Measurements from ENCODE around the gene SERPINF2.
A peak's percentile ranks its signal among the peaks of the same experiment; 100 is the strongest.
"Not testable (repeated sequence)": the region's sequence is repeated elsewhere in the genome, so short reads cannot be mapped to it uniquely, and the experiment has no call there.

SERPINF2 gene

DNA sequence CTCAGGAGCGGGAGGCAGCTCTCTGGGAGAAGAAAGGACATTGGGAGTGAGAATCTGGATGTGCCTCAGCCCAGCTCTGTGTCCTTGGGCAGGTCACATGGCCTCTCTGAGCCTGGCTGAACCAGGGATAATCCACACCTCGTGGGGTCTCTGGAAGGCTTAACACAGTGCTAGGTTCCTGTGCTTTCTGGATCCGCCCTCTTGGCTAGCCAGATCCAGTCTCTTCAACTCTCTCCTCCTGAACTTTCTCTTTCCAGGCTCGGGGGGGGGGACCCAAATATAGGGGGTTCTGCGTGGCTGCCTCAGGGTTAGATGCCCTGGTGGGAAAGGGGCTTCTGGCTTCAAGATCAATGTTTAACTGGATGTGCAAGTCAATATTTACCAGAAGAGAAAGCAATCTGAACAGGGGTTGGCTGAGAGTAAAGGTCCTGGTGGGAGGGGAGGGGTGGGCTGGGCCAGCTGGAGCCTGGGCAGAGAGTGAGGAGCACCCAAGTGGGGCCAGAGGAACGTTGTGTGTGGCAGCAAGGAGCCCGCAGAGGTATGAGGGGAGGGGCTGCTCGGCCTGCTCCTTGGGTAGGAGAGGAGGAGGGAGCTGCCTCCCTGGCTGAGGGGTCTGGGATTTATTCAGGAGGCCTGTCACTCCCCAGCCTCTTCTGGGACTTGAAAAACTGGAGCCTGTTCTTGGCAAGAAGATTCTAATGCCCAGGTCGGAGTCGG, at the start of gene SERPINF2:
Gene SERPINF2, plus strand, starts transcription at position 501 of the 717 bp plus-strand sequence. CDS start 2,125 bp downstream, outside the sequence.
- DNase-seq: no peak

GRCh38 chr17:1693339-1693738, 49.3 kb upstream of the SERPINF2 start:
- DNase-seq: no peak

DNA sequence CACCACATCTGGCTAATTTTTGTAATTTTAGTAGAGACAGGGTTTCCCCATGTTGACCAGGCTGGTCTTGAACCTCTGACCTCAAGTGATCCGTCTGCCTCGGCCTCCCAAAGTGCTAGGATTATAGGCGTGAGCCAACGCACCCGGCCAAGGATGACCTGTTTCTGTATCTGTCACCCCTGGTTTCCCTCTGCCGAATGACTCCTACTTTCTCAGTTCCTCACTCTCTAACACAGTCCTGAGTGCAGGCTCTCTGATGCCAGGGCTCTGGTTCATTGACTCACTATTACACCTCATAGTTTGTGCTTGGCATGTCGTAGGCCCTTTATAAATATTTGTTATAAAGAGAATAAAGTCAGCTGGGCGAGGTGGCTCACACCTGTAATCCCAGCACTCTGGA, 47.3 kb upstream of the SERPINF2 start:
- no peak for DNase-seq

DNA sequence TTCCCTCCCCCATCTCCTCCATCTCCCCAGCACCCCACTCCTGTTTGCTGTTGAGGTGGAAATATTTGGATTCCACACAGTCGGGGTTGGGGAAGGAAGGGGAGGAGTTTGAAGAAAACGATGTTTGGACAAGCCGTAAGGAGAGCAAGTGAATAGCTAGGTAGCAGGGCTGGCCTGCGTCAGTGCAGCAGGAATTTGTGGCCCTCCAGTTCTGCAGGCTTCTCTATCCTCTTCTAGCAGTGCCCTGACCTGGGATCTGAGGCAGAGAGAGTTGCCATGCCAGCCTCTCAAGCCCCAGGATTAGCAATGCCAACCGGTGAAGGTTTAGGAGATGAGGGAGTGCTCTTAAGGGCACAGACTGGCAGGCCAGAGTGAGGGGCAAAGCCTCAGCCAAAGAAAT, 45.0 kb upstream of the SERPINF2 start:
- DNase-seq: no peak

DNA sequence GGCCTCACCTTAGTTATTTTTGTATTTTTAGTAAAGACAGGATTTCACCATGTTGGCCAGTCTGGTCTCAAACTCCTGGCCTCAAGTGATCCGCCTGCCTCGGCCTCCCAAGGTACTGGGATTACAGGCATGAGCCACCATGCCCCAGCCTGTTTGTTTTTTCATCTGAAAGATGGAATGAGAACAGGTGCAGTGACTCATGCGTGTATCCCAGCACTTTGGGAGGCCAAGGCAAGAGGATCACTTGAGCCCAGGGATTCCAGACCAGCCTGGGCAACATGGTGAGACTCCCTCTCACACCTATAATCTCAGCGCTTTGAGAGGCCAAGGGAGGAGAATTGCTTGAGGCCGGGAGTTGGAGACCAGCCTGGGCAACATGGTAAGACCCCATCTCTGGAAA, 42.8 kb upstream of the SERPINF2 start:
- not testable (repeated sequence) for DNase-seq

DNA sequence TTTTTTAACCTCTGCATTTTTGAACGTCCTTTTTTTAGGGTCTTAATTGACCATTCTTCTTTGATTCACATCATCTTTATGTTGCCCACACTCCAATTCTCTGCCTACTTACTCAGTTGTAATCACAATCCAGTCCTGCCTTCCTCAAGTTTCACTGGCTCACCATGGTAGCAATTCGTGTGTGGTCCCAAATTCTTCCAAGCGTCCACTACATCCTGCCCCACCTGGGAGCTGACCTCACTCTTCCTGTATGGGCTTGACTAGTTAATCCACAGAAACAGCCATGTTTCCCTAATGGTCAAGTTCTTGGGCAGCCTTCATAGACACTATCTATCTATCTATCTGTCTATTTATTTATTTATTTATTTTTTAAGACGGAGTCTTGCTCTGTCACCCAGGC, 39.6 kb upstream of the SERPINF2 start:
- DNase-seq: no peak

DNA sequence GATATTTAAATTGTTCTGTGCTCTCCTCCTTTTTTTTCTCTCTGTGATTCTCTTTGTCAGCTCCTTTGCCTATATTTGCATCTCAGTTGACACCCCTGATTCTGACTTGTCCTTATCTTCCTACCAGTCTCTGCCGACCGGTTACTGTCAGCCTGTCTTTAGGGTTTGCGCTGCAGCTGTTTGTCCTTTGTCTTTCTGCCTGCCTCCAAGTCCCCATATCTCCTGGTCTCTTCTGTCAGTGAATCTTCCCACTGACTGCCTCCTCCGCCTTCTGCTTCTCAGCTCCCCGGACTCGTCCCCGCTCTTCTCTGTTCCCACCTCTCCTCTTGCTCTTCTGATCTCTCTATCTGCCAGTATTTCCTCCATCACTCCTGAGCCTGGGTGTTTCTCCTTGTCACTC, 37.7 kb upstream of the SERPINF2 start:
- DNase-seq: no peak

- no peak for DNase-seq
Measured at GRCh38 chr17:1707107-1707506, 35.6 kb upstream of the SERPINF2 start.

DNA sequence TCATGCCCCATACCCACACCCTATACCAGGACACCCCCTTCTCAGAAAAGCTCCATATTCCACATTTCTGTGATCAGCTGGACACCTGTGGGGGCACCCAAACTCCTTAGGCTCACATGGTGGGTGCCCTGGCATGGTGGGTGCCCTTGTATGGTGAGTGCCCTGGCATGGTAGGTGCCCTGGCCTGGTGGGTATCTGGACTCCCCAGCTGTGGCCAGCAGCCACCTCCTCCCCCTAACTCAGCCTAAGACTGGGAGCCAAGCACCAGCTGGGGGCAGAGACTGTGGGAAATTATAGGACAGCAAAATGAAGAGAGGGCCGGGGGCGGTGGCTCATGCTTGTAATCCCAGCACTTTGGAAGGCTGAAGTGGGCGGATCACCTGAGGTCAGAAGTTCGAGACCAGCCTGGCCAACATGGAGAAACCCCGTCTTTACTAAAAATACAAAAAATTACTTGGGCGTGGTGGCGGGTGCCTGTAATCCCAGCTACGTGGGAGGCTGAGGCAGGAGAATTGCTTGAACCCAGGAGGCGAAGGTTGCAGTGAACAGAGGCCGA, 33.8 kb upstream of the SERPINF2 start:
- DNase-seq: not testable (repeated sequence)

- peak; percentile 16 for DNase-seq
Measured at GRCh38 chr17:1709403-1709951, 33.2 kb upstream of the SERPINF2 start.

- peak; percentile 68 for DNase-seq
Measured at GRCh38 chr17:1709971-1710806, 32.5 kb upstream of the SERPINF2 start, which contains the start of gene TLCD2. Gene TLCD2, minus strand, starts transcription at chr17:1710377. Its CDS starts 135 bp downstream, at chr17:1710242.

GRCh38 chr17:1710807-1711553, 31.7 kb upstream of the SERPINF2 start:
- peak; percentile 29 for DNase-seq

- no peak for DNase-seq
Measured at GRCh38 chr17:1711804-1712203, 30.9 kb upstream of the SERPINF2 start.

DNA sequence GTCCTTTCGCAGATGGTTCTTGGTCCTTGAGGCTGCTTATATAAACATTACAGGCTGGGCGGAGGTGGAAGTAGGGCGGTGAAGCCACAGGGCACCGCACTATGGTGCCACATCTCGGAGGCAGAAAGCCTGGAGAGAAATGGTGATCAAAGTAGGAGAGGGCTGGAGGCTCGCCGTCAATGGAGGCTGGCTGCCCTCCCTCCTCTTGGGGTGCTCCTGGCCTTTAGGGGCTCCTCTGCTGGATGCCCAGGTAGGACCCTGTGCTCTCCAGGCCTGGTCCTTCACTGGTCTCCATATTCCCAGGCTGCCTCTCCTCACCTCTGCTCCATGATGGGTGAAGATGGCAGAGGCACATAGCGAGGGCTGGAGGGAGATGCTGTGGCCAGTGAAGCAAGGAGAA, 30.4 kb upstream of the SERPINF2 start:
- DNase-seq: no peak

DNA sequence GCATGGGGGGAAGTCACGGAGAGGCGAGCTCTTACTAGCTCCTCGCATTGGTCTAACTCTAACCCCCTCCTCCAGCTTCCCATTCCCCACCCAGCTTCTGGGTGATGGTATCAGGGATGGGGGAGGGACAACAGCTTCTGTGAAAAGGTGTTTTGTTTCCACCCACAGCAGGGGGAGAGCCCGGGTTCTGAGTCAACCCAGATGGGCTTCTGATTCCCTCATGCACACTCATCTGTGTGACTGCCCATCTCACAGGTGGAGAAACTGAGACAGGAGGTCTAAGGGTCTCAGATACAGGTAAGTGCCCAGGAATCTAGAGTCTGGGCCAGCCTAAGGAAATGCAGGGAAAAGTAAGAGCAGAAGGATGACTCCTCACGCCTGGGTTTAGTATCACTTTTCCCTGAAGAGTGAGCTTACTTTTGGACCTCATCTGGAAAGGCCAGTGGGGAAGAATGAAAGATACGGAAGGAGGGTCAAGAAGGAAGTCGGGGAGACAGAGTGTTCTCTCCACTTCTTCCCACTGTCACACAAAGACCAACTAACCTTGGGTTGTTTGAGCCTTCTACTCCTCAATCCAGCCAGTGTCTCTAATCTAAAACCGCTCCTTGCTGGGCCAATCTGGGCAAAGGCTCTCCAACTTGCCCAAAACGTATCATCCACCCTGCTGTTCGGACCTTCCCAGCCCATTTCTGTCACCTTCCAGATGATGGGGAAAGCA, 29.4 kb upstream of the SERPINF2 start:
- no peak for DNase-seq

DNA sequence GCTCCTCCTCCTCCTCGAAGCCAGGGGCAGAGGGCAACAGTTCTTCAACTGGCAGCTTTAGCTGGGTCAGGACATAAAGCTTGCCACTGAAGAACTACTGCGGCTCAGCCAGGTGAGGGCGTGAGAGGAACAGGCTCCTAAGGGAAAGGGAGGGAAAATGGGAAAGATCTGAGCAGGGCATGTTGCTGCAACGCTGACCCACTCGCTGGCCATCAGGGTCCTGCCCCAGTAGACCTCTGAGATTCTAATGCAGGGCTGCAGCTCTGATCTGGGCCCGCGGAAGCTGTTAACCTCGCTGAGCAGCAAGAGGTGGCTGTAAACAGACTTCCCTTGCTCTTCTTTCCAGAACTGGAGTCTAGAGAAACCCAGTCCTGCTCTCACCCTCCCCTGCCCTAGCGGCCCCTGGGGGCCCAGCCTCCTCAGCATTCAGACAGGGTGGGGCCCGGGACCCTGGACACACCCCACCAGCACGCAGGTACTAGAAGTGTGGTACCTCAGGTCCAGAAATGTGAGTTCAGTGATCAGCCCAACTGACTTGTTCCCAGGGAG, 28.7 kb upstream of the SERPINF2 start:
- peak; percentile 81 for DNase-seq

DNA sequence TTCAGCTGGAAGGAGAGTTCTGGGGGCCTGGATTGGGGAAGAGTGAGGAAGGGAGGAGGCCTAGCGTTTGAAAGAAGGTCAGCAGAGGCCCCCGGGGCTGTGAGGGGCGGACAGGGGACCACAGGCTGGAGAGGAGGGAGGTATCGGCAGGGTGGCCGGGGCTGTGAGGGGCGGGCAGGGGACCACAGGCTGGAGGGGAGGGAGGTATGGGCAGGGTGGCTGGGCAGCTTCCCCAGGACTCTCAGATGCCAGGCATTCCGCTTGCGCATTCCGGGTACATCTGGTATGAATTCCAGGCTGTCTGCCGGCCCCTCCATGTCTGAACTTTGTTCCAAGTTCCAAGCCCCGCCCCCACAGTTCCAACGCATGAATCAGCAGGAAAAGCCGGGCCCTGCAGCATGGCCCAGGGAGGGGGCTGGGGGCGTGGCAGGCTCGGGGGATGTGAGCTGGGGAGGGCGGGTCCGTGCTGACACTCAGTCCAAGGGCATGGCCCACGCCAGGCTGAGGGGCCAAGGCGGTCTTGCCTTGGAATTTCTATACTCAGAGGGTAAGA, 28.2 kb upstream of the SERPINF2 start:
- DNase-seq: peak; percentile 95

GRCh38 chr17:1714980-1715802, 27.5 kb upstream of the SERPINF2 start:
- peak; percentile 61 for DNase-seq

DNA sequence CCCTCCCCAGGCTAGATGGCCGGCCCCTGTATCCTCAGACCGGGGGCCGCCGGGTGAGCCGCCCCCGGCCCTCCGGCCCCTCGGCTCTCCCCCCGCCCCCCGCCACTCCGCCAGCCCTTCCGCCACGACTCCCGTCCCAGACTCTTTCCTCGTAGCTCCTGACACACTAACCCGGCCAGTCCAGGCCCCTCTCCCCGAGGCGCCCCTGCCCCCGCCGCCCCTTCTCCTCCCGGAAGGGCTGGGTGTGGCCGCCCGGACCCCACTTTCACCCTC, 26.9 kb upstream of the SERPINF2 start:
- DNase-seq: no peak

DNA sequence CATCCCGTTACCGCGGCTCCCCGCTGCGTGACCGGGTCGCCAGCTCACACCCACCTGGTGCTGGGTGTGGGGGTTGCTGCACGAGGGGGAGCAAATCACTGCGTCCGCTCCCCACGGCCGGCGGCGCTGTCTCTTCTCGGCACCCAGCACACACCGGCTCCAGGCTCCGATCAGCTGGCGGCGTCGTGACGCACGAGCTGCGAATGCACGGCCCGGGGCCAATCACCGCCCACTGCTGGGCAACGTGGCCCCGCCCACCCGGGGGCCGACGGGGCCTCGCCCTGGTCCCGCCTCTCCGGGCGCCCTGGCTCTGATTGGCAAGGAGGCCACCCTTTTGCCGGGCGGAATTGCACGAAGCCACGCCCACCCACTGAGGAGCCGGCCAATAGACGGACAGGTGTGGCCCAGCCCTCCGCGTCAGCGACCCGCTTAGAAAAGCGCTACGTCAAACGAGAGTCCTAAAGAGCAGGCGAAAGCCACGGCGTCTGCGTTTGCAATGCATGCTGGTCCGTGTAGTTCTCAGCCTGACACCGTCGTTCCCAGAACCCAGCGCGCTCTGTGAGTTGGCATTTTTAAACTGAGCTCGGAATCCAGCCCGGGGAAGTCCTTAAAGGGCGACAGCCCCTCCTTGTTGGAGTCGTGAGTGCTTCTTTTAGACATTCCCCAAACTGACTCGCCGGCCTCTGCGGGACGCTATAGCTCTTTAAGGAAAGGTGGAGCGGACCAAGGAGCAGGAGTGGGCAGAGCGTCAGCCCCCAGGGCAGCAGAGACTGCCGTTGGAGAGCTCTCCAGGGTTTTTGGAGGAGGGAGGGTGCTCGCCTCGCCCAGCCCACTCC, 26.4 kb upstream of the SERPINF2 start:
- DNase-seq: peak; percentile 100

Measured in eye (tissue), 1 donor.